HG03354 (cell line): ENCODE results near the gene CTNND2.

Experiments
- ATAC-seq: cut with Tn5 transposase; IDR thresholded peaks from one replicate; pipeline ENCODE4 v1.9.1; 2021; ENCODE audit warnings: mild to moderate bottlenecking; ENCODE audit not compliant: unreplicated experiment, poor library complexity, severe bottlenecking

The CTNND2 gene

GRCh38 chr5:11555171-11555570 is 349.1 kb downstream of the CTNND2 start:
- ATAC-seq = no peak

GRCh38 chr5:11547730-11548129 is 356.5 kb downstream of the CTNND2 start:
- no peak for ATAC-seq

GRCh38 chr5:11547140-11547539 is 357.1 kb downstream of the CTNND2 start:
- ATAC-seq = no peak

GRCh38 chr5:11540112-11540511 is 364.1 kb downstream of the CTNND2 start:
- no peak for ATAC-seq

- ATAC-seq = no peak
Observed at GRCh38 chr5:11531811-11532555, 372.3 kb downstream of the CTNND2 start.

GRCh38 chr5:11528720-11529119 is 375.5 kb downstream of the CTNND2 start:
- ATAC-seq = no peak

- ATAC-seq = no peak
Observed at GRCh38 chr5:11527652-11528349, 376.4 kb downstream of the CTNND2 start.

GRCh38 chr5:11525020-11525419 is 379.2 kb downstream of the CTNND2 start:
- ATAC-seq = no peak

GRCh38 chr5:11524188-11524587 is 380.1 kb downstream of the CTNND2 start:
- no peak for ATAC-seq

GRCh38 chr5:11522796-11523195 is 381.4 kb downstream of the CTNND2 start:
- ATAC-seq = no peak

GRCh38 chr5:11520241-11520930 is 383.9 kb downstream of the CTNND2 start:
- ATAC-seq = no peak

- no peak for ATAC-seq
Observed at GRCh38 chr5:11519236-11519635, 385.0 kb downstream of the CTNND2 start.

- ATAC-seq = no peak
Observed at GRCh38 chr5:11518676-11519075, 385.6 kb downstream of the CTNND2 start.

GRCh38 chr5:11514705-11515432 is 389.4 kb downstream of the CTNND2 start:
- no peak for ATAC-seq

- no peak for ATAC-seq
Observed at GRCh38 chr5:11511878-11512277, 392.4 kb downstream of the CTNND2 start.

- no peak for ATAC-seq
Observed at GRCh38 chr5:11510889-11511288, 393.4 kb downstream of the CTNND2 start.

GRCh38 chr5:11509793-11510192 is 394.5 kb downstream of the CTNND2 start:
- ATAC-seq = no peak

- no peak for ATAC-seq
Observed at GRCh38 chr5:11507156-11507910, 396.9 kb downstream of the CTNND2 start.

- ATAC-seq = no peak
Observed at GRCh38 chr5:11504886-11505193, 399.4 kb downstream of the CTNND2 start.
